Gastroesophageal sphincter (tissue), 3 donors: Measurements from ENCODE around the gene KCNAB1.

Experiments used
- POLR2A ChIP-seq, 2 donors: fragments of 450-650 bp; IDR thresholded peaks; one replicate each; pipeline ENCODE4 v1.6.1; 2017; ENCODE audit warnings: antibody characterized with exemption in 2 of 2, mild to moderate bottlenecking in 2 of 2, moderate library complexity in 1 of 2
- TF ChIP-seq, protein P1 (sequence below), 4 experiments: fragments of 200-600 bp in 2 of 4; fragments of 450-650 bp in 2 of 4; sonication (generic) in 1 of 4; IDR thresholded peaks; one replicate each; pipeline ENCODE4 v1.5.1; 2017 to 2019; ENCODE audit warnings: antibody characterized with exemption in 4 of 4, mild to moderate bottlenecking in 2 of 4, moderate library complexity in 2 of 4

DNA sequence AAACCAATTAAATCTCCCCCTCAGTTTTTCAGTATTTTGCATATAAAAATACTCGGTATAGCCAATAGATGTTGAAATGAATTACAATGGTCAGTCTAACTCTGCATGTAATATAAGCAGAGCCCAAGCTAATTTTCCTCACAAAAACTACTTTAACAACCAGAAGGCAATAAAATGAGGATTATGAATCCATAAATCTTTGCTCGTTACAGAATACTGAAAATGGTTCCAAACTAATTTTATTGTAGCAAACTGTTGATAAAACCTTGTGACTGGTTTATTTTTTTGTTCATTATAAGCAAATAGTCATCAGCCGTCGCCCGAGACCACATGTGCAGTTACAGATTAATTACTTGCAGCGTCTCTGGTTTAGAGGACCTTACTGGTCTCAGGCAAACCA is 251.3 kb downstream of the KCNAB1 start:
- TF ChIP-seq, protein P1, sequence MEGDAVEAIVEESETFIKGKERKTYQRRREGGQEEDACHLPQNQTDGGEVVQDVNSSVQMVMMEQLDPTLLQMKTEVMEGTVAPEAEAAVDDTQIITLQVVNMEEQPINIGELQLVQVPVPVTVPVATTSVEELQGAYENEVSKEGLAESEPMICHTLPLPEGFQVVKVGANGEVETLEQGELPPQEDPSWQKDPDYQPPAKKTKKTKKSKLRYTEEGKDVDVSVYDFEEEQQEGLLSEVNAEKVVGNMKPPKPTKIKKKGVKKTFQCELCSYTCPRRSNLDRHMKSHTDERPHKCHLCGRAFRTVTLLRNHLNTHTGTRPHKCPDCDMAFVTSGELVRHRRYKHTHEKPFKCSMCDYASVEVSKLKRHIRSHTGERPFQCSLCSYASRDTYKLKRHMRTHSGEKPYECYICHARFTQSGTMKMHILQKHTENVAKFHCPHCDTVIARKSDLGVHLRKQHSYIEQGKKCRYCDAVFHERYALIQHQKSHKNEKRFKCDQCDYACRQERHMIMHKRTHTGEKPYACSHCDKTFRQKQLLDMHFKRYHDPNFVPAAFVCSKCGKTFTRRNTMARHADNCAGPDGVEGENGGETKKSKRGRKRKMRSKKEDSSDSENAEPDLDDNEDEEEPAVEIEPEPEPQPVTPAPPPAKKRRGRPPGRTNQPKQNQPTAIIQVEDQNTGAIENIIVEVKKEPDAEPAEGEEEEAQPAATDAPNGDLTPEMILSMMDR (IDR thresholded peaks at IDR 0.05) = no peak
- TF ChIP-seq POLR2A (IDR thresholded peaks at IDR 0.05) = no peak
